ENCODE measurements around the gene CLDN11. TPM values are rescaled to one million over a fixed set of nuclear protein-coding genes. Genes with fewer than 3 reads are reported as not detected.

CLDN11 gene
- total and polyA plus RNA-seq, 7 experiments from 2014 or later = not detected

Small RNAs within 50 kb of the gene (microRNA-seq; reads per million reads assigned to microRNA genes)
- gene MIR6828 (ENCODE audit: borderline microRNAs expressed) = not detected

Other genes starting within 250 kb of the CLDN11 start
- gene PHC3, start 237.1 kb upstream of the CLDN11 start, total RNA-seq = 100 to 1,000 TPM in 4 of 5 experiments, 10 to 100 TPM in 1; 78.9 to 215 (median 158) TPM
- 10 to 100 TPM; 46.3 to 67.2 TPM for gene PHC3, start 237.1 kb upstream of the CLDN11 start, polyA plus RNA-seq
- 10 to 100 TPM; 14.7 to 26.2 (median 20.5) TPM for gene PRKCI, start 196.4 kb upstream of the CLDN11 start, total RNA-seq
- gene PRKCI, start 196.4 kb upstream of the CLDN11 start, polyA plus RNA-seq = 10 to 100 TPM; 21.7 to 22.6 TPM
- gene SKIL, start 61.2 kb upstream of the CLDN11 start, total RNA-seq = 10 to 100 TPM; 19.1 to 80.5 (median 40.9) TPM
- gene SKIL, start 61.2 kb upstream of the CLDN11 start, polyA plus RNA-seq = 1 to 10 TPM; 4.7 to 6.0 TPM
- gene SLC7A14, start 167.2 kb downstream of the CLDN11 start, total RNA-seq = not detected
- gene SLC7A14, start 167.2 kb downstream of the CLDN11 start, polyA plus RNA-seq = not detected

Measured in naive thymus-derived CD4-positive, alpha-beta T cell (primary cell).